HG02798 (cell line): Measurements from ENCODE around the gene GPSM1.

Experiments used
- ATAC-seq: cut with Tn5 transposase; IDR thresholded peaks from one replicate; pipeline ENCODE4 v1.9.1; 2021; ENCODE audit warnings: mild to moderate bottlenecking; ENCODE audit not compliant: unreplicated experiment, poor library complexity

GPSM1 gene

GRCh38 chr9:136354592-136355085, 27.3 kb downstream of the GPSM1 start:
- no peak for ATAC-seq

- ATAC-seq = no peak
Measured at GRCh38 chr9:136355616-136356557, 28.5 kb downstream of the GPSM1 start.

GRCh38 chr9:136357202-136357725, 29.9 kb downstream of the GPSM1 start:
- no peak for ATAC-seq

GRCh38 chr9:136358016-136358415, 30.7 kb downstream of the GPSM1 start:
- no peak for ATAC-seq

- no peak for ATAC-seq
Measured at GRCh38 chr9:136358888-136359287, 31.5 kb downstream of the GPSM1 start.

GRCh38 chr9:136359774-136360718, 32.7 kb downstream of the GPSM1 start:
- ATAC-seq = no peak

- ATAC-seq = no peak
Measured at GRCh38 chr9:136361047-136361753, 33.9 kb downstream of the GPSM1 start.

- no peak for ATAC-seq
Measured at GRCh38 chr9:136361754-136362449, 34.6 kb downstream of the GPSM1 start.

GRCh38 chr9:136362450-136362784, 35.1 kb downstream of the GPSM1 start:
- no peak for ATAC-seq

GRCh38 chr9:136363106-136363948, 36.0 kb downstream of the GPSM1 start, which contains the start of gene DNLZ:
Gene DNLZ, minus strand, starts transcription at chr9:136363744. Its CDS starts 30 bp downstream, at chr9:136363714.
- peak; percentile 80 for ATAC-seq

- ATAC-seq = no peak
Measured at GRCh38 chr9:136363949-136364748, 36.8 kb downstream of the GPSM1 start.

GRCh38 chr9:136364942-136365774, 37.8 kb downstream of the GPSM1 start:
- ATAC-seq = no peak

GRCh38 chr9:136365775-136366222, 38.5 kb downstream of the GPSM1 start:
- no peak for ATAC-seq

GRCh38 chr9:136366826-136367225, 39.5 kb downstream of the GPSM1 start:
- ATAC-seq = no peak

- no peak for ATAC-seq
Measured at GRCh38 chr9:136367296-136368145, 40.2 kb downstream of the GPSM1 start.

- ATAC-seq = no peak
Measured at GRCh38 chr9:136368190-136368589, 40.9 kb downstream of the GPSM1 start.
